Neural cell (in vitro differentiated cells): ENCODE results near the gene PLEKHA1. TPM values are rescaled to one million over a fixed set of nuclear protein-coding genes. Genes with fewer than 3 reads are reported as not detected.

Source experiments
- H2AFZ ChIP-seq: fragments of 200-600, 300-800 bp; sonication (generic), shearing (Covaris generic); 2 replicates; pipeline ENCODE4 v1.6.0; 2014; ENCODE audit warnings: low read depth, mild to moderate bottlenecking, antibody characterized with exemption, low read length, moderate library complexity
- H3F3A ChIP-seq: fragments of 200-600 bp; shearing (Covaris generic); 2 replicates; pipeline ENCODE4 v1.6.1; 2016; ENCODE audit warnings: mild to moderate bottlenecking, moderate library complexity, mixed read lengths, antibody characterized with exemption, low read length; ENCODE audit not compliant: insufficient read depth, poor library complexity, severe bottlenecking
- H3K27ac ChIP-seq: fragments of 200-600, 300-800 bp; sonication (generic), shearing (Covaris generic); 2 replicates; pipeline ENCODE4 v1.5.1; 2014; ENCODE audit warnings: mild to moderate bottlenecking, low read length, moderate library complexity
- H3K27me3 ChIP-seq: fragments of 300-800, 200-600 bp; sonication (generic), shearing (Covaris generic); 2 replicates; pipeline ENCODE4 v1.6.0; 2014; ENCODE audit warnings: mild to moderate bottlenecking, low read depth, low read length, moderate library complexity; ENCODE audit not compliant: insufficient read depth
- H3K36me3 ChIP-seq: fragments of 300-800, 200-600 bp; sonication (generic), shearing (Covaris generic); 2 replicates; pipeline ENCODE4 v1.5.1; 2014; ENCODE audit warnings: mild to moderate bottlenecking, antibody characterized with exemption, low read length, moderate library complexity; ENCODE audit not compliant: insufficient read depth
- H3K4me2 ChIP-seq: fragments of 300-800, 200-600 bp; sonication (generic), shearing (Covaris generic); 2 replicates; pipeline ENCODE4 v1.6.0; 2014; ENCODE audit warnings: mild to moderate bottlenecking, low read length
- H3K4me3 ChIP-seq: fragments of 300-800, 200-600 bp; sonication (generic), shearing (Covaris generic); 2 replicates; pipeline ENCODE4 v1.5.1; 2014; ENCODE audit warnings: mild to moderate bottlenecking, low read length, moderate library complexity
- H3K79me2 ChIP-seq: fragments of 200-600 bp; shearing (Covaris generic); replicated peaks from 2 replicates; pipeline ENCODE4 v1.6.0; 2014; ENCODE audit warnings: mild to moderate bottlenecking, low read length, moderate library complexity; ENCODE audit not compliant: insufficient read depth
- H3K9ac ChIP-seq: fragments of 300-800, 200-600 bp; sonication (generic), shearing (Covaris generic); 2 replicates; pipeline ENCODE4 v1.6.1; 2016; ENCODE audit warnings: mild to moderate bottlenecking, low read length, mixed read lengths
- H3K9me2 ChIP-seq: fragments of 200-600 bp; shearing (Covaris generic); 2 replicates; pipeline ENCODE4 v1.6.1; 2016; ENCODE audit warnings: mild to moderate bottlenecking, low read length, mixed read lengths; ENCODE audit not compliant: insufficient read depth
- H3K9me3 ChIP-seq: fragments of 200-600, 300-800 bp; sonication (generic), shearing (Covaris generic); 2 replicates; pipeline ENCODE4 v1.6.1; 2016; ENCODE audit warnings: mild to moderate bottlenecking, mixed run types, low read length, moderate library complexity, mixed read lengths
- H4K20me1 ChIP-seq: fragments of 200-600 bp; shearing (Covaris generic); 2 replicates; pipeline ENCODE4 v1.6.1; 2016; ENCODE audit warnings: mild to moderate bottlenecking, mixed run types; ENCODE audit not compliant: insufficient read depth
- CTCF ChIP-seq: fragments of 450-650 bp; IDR thresholded peaks from 2 replicates; pipeline ENCODE4 v1.5.1; 2014; ENCODE audit warnings: antibody characterized with exemption, mild to moderate bottlenecking, moderate library complexity; ENCODE audit not compliant: poor library complexity, severe bottlenecking
- EP300 ChIP-seq: fragments of 450-650 bp; conservative IDR thresholded peaks from 2 replicates; pipeline ENCODE4 v1.6.1; 2014; ENCODE audit warnings: antibody characterized with exemption, mild to moderate bottlenecking, moderate library complexity; ENCODE audit not compliant: poor library complexity, severe bottlenecking
- EZH2 ChIP-seq: fragments of 200-600, 300-800 bp; shearing (Covaris generic), sonication (generic); IDR thresholded peaks from 2 replicates; pipeline ENCODE4 v1.6.1; 2014; ENCODE audit warnings: antibody characterized with exemption, low read length, borderline replicate concordance, mild to moderate bottlenecking; ENCODE audit not compliant: insufficient read depth, poor library complexity, severe bottlenecking
- MXI1 ChIP-seq: fragments of 450-650 bp; conservative IDR thresholded peaks from 2 replicates; pipeline ENCODE4 v1.6.1; 2014; ENCODE audit warnings: antibody characterized with exemption, mild to moderate bottlenecking; ENCODE audit not compliant: poor library complexity, severe bottlenecking
- POLR2AphosphoS5 ChIP-seq: IDR thresholded peaks from 2 replicates; pipeline ENCODE4 v1.6.1; 2012
- RAD21 ChIP-seq: fragments of 450-650 bp; conservative IDR thresholded peaks from 2 replicates; pipeline ENCODE4 v1.6.1; 2014; ENCODE audit warnings: antibody characterized with exemption, mild to moderate bottlenecking, moderate library complexity
- REST ChIP-seq: IDR thresholded peaks from 2 replicates; pipeline ENCODE4 v1.6.1; 2012; ENCODE audit warnings: borderline replicate concordance
- SMC3 ChIP-seq: fragments of 450-650 bp; conservative IDR thresholded peaks from 2 replicates; pipeline ENCODE4 v1.6.1; 2014; ENCODE audit warnings: antibody characterized with exemption, mild to moderate bottlenecking, moderate library complexity; ENCODE audit not compliant: poor library complexity
- TAF1 ChIP-seq: IDR thresholded peaks from 2 replicates; pipeline ENCODE4 v1.6.1; 2012; ENCODE audit warnings: low read depth
- polyA plus RNA-seq: library from polyadenylated mRNA; depleted of rRNA; stranded (reverse); fragments of >200 nt; gene quantifications from 2 replicates; pipeline ENCODE4 v1.2.3, GENCODE V29; 2014

Gene PLEKHA1
- polyA plus RNA-seq, 1 donor from 2014 or later, result 91.9 TPM

GRCh38 chr10:122331100-122331499 is 43.4 kb upstream of the PLEKHA1 start:
- Histone ChIP-seq H3K4me2 (no peak overlapping the region), H3F3A (no peaks in the 10 kb centered on the region), H3K4me3 (no peak overlapping the region), H3K9me2 (no peaks in the 10 kb centered on the region), H3K9me3 (no peaks in the 10 kb centered on the region), H3K79me2 (no peaks in the 10 kb centered on the region), H3K9ac (no peak overlapping the region), H2AFZ (no peak overlapping the region), H3K36me3 (no peaks in the 10 kb centered on the region), H3K27me3 (no peaks in the 10 kb centered on the region), H4K20me1 (no peaks in the 10 kb centered on the region), H3K27ac (no peak overlapping the region)
- no peak for TF ChIP-seq SMC3
- no peak for TF ChIP-seq MXI1
- TF ChIP-seq RAD21, result no peak
- no peak for TF ChIP-seq POLR2AphosphoS5
- TF ChIP-seq EP300, result no peak
- no peak for TF ChIP-seq EZH2
- TF ChIP-seq TAF1, result no peak
- TF ChIP-seq CTCF, result no peak
- TF ChIP-seq REST, result no peak

- no peak overlapping the region for H3K27ac ChIP-seq
- TF ChIP-seq POLR2AphosphoS5 (no peak), RAD21 (no peak), CTCF (no peak), MXI1 (no peak), SMC3 (no peak), REST (no peak), EZH2 (no peak), EP300 (no peak), TAF1 (no peak)
Observed at GRCh38 chr10:122331615-122332446, 42.7 kb upstream of the PLEKHA1 start.

More at GRCh38 chr10:122331615-122332446, 42.7 kb upstream of the PLEKHA1 start:
- Histone ChIP-seq H3K36me3 (no peaks in the 10 kb centered on the region), H2AFZ (no peak overlapping the region), H3K9me2 (no peaks in the 10 kb centered on the region), H3K4me3 (no peak overlapping the region), H3K9ac (no peak overlapping the region), H3K4me2 (no peak overlapping the region), H3K79me2 (no peaks in the 10 kb centered on the region), H3K27me3 (no peaks in the 10 kb centered on the region), H3F3A (no peaks in the 10 kb centered on the region), H3K9me3 (no peaks in the 10 kb centered on the region), H4K20me1 (no peaks in the 10 kb centered on the region)
